GM18511 (cell line): ENCODE results near the gene PYCARD.
"Not testable (repeated sequence)": the region's sequence is repeated elsewhere in the genome, so short reads cannot be mapped to it uniquely, and the experiment has no call there.

Source experiments
- ATAC-seq: cut with Tn5 transposase; IDR thresholded peaks from one replicate; pipeline ENCODE4 v1.9.1; 2021; ENCODE audit warnings: mild to moderate bottlenecking, moderate library complexity; ENCODE audit not compliant: unreplicated experiment

PYCARD gene

DNA sequence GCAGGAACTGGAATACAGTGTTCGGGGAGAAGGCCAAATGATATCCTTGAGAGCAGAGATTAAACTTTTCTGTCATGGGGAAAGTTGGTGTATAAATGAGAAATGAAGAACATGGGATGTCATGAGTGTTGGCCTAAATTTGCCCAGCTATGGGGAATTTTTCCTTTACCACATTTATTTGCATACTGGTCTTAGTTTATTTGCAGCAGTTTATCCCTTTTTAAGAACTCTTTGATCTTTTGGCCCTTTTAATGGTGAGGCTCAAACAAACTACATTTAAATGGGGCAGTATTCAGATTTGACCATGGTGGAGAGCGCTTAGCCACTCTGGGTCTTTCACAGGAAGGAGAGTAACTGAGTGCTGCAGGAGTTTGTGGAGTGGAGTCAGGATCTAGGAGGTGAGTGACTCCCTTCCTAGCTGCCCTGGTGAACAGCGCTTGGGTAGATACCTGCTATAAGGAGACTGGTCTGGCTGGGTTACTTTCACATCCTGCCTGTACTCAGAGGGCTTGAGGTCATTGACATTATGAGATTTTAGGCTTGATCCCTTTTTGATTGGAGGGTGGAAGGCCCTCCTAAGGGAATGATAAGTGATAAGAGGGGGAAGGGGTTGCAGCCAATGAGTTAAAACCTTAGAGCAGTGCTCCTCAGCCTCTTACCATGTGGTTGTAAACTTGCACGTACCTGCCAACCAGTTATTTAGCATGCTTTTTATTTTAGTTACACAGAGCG is 10.7 kb downstream of the PYCARD start:
- ATAC-seq = no peak

DNA sequence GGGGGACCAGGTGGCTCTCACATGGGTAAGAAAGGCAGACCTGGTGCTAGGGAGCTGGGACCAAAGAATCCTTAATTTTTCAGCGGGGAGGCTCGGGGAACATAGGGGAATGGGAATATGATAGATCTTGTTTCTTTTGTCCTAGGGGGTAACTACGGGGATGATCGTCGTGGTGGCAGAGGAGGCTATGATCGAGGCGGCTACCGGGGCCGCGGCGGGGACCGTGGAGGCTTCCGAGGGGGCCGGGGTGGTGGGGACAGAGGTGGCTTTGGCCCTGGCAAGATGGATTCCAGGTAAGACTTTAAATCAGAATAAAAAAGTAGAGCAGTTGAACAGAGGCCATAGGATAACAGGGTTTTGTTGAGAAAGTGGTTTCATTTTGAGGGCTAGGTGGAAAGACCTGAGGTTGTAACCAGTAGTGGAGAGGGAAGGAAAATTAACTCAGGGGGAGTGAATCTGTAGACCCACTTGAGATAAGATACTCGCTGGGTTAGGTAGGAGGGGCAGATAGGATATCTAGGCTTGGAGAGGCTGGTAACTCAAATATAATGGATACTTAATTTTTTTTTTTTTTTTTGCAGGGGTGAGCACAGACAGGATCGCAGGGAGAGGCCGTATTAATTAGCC is 11.6 kb downstream of the PYCARD start:
- no peak for ATAC-seq

GRCh38 chr16:31190061-31190460 is 12.5 kb downstream of the PYCARD start:
- no peak for ATAC-seq

DNA sequence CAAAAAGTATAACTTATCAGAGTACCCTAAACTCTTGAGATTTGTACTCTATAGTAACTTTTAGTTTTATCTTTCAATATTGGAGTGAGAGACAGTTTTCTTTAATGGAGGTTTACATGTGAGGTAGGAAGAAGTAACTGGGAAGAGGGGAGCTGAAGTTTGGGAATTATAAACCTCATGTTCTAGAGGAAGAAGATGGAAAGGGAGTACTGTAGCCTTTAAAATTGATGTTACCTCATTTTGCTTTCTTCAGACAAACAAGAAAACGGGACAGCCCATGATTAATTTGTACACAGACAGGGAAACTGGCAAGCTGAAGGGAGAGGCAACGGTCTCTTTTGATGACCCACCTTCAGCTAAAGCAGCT is 13.2 kb downstream of the PYCARD start:
- ATAC-seq = no peak

GRCh38 chr16:31188450-31189411 is 13.8 kb downstream of the PYCARD start:
- no peak for ATAC-seq

- ATAC-seq = no peak
Observed at GRCh38 chr16:31187808-31188189, 14.8 kb downstream of the PYCARD start.

GRCh38 chr16:31186930-31187807 is 15.4 kb downstream of the PYCARD start:
- ATAC-seq = no peak

GRCh38 chr16:31186176-31186575 is 16.4 kb downstream of the PYCARD start:
- no peak for ATAC-seq

DNA sequence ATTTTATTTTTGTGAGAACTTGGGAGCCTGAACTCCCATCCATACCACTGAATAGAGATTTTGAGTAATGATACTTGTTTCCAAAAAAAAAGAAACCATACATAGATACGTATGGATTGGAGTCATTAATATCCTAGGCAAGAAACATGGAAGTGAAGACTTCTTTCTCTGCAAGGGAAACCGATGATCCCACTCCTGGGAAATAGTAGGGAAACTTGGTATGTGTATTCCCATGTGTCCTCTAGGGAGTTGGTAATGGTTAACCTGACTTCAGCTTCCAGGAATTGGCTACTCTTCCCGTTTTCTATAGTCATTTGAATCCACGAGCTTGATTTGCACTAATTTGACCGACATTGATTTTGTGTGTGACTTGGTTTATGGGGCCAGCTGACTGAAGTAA is 17.2 kb downstream of the PYCARD start:
- ATAC-seq = no peak

GRCh38 chr16:31184888-31185287 is 17.7 kb downstream of the PYCARD start:
- no peak for ATAC-seq

- ATAC-seq = no peak
Observed at GRCh38 chr16:31183432-31184428, 18.8 kb downstream of the PYCARD start.

GRCh38 chr16:31182391-31182790 is 20.2 kb downstream of the PYCARD start:
- no peak for ATAC-seq

DNA sequence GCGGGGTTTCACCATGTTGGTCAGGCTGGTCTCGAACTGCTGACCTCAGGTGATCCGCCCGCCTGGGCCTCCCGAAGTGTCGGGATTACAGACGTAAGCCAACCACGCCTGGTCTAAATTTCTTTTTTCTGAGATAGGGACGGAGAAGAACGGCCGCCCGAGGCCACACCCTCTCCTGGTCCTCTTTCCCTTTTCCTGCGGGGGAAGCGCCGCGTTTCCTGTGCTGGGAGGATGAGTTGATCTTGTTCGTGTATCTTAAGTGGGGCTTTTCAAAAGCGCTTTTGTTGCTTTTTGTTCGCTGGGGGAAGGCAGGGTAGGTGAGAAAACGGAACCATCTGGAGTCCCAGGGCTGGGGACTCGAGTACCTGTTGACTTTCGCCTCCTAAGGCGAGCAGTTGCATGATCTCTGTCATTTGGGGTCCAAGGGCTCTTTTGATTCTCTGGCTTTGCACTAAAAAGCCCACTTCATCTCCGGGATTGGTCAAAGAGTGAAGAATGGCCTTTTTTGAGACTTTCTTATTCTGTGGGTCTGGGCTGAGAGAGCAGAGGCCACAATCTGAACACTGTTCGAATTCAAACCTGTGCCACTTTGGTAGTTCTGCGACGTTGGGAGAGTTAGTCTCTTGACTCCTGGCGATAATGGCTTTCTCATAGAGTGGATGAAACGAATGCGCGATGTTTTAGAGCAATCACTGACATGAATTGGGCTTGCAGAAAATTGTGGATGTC is 21.3 kb downstream of the PYCARD start:
- ATAC-seq = no peak

GRCh38 chr16:31179747-31180459 is 22.7 kb downstream of the PYCARD start, which contains the start of gene FUS:
Gene FUS, plus strand, starts transcription at chr16:31180139. Its CDS starts 76 bp downstream, at chr16:31180215.
- peak; percentile 63 for ATAC-seq

DNA sequence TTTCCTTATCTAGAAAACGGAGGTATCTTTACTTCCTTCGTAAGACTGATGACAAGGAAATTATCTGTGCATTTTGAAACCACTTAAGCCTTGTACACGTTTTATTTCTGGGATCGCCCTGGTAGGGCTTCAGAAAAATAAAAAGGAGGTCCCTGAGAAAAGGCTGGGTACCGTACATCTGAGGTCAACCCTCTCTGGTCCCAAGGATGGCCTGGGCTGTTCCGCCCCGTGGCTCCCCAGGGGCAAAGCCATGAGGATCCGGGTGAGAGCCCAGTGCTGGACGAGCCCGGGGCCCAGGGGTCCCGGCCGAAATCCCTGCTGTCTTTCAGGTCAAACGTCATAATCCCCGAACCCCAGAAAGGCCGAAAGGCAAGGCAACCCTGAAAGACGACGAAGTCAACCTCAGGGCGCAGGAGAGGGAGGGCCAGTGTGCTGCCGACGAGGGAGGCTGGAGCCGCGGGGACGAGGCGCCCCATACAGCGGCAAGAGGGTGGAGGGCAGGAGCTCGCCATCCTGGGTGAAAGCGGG is 23.3 kb downstream of the PYCARD start:
- ATAC-seq = peak; percentile 0

DNA sequence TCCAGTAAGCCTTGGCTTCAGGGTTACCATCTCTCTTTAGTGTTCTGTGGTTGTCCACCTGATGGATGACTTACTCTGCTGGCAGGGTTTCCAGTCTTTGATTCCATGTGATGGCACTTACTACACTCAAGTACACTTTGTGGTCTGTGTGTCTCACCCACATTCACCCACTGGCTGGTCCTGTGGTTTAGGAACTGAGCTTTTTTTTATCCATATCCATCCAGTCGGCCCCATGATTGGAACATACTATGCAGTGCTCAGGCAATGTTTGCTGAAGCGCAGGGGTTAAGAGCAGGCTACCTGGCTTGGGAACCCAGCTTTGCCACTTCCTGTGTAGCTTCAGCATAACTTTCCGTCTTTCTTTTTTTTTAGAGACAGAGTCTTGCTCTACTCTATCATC is 25.4 kb downstream of the PYCARD start:
- no peak for ATAC-seq

DNA sequence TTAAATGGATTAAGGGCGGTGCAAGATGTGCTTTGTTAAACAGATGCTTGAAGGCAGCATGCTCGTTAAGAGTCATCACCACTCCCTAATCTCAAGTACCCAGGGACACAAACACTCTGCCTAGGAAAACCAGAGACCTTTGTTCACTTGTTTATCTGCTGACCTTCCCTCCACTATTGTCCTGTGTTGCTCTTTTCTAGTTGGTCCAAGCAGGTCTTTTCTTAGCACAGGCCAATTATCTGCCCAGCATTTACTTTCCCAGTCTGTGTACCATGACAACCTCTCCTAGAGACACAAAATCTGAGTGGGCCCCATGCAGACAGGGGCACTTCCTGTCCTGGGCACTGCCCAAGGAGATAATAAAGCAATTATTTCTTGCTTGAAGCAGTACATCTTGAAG is 32.5 kb downstream of the PYCARD start:
- ATAC-seq = not testable (repeated sequence)

DNA sequence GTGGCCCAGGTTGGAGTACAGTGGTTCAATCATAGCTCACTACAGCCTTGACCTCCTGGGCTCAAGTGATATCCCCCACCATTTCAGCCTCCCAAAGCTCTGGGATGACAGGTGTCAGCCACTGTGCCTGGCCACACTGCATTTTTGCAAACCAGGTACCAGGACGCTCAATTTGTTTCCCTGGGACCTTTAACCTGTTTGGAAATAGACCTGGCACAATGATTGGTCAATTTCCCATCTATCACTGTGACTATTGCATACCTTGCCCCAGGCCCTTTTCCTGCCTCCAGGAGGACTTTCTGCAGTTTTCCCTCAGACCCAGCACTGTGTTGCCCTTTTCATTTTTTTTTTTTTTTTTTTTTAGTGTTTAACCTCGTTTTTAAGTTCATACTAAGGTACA is 33.7 kb downstream of the PYCARD start:
- ATAC-seq = no peak
